GM12892 (cell line): ENCODE results near the gene SCOC.

Source experiments
- POLR2A ChIP-seq: IDR thresholded peaks from 2 replicates; pipeline ENCODE4 v1.6.1; 2011; ENCODE audit warnings: low read depth, low read length, control low read depth
- POLR2AphosphoS5 ChIP-seq: IDR thresholded peaks from 2 replicates; pipeline ENCODE4 v1.6.1; 2011; ENCODE audit warnings: low read depth, low read length, control low read depth

DNA sequence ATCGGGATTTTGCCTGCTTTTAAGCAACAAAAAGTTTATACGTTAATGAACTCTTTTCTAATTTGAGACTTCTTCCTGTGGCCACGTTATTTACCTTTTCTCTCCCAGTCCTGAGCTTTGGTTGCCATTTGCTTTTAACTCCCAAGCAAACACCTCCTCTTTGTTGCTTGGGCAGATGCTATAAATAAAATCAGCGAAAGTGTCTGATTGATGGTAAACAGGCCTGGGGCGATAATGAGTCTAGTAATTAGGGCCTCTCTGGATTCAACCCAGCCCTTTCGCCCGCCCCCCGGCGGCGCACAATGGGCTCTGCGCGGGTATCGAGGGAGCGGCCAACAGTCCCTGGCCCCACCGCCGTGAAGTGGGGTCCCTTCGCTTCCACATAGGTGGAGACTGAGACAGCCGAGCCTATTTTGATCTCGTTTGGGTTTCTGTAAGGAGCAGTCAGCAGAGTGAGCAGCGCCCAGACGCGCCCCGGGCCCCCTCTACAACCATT, 53.2 kb downstream of the SCOC start:
- TF ChIP-seq POLR2A, result no peak
- no peak for TF ChIP-seq POLR2AphosphoS5
